HG03439 (cell line): Measurements from ENCODE around the gene BCAR3.

Experiments used
- ATAC-seq: cut with Tn5 transposase; IDR thresholded peaks from one replicate; pipeline ENCODE4 v1.9.1; 2021; ENCODE audit warnings: mild to moderate bottlenecking, moderate library complexity; ENCODE audit not compliant: unreplicated experiment

BCAR3 gene

DNA sequence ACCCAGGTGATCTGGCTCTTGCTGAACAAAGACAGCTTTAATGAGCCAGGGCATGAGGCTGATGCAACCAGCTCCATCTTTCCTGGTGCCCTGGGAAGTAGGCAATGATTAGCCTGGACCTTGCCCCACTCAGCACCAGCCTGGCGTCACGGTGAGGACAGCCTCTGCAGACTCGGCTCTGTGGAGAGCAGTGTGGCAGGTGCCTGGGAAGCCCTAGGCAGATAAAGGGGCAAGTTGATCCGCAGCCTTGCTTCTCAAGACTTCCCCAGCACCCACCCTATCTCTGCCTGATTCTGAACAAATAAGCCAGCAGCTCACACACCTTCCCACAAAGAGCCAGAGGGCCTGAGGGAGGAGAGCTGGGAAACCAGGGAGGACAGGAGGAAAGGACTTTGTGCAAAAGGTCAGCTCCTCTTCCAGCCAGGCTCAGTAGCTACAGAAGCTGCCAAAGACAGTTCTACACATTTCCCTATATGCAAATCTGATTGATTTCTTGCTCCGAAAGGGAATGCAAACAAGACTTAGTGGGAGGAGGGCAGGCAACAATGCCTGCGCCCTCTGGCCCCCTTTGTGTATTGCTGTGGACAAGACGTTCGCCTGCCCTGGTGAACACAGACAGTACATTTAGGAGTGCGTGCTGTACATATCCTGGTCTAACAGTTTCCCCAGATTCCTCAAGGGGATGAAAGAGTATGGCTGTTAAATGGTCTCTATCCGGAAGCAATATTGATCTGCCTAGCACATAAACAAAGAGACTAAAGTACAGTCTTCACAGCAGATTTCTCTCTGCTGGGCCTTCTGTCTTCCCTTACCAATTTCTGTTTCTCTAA is 63.8 kb downstream of the BCAR3 start:
- no peak for ATAC-seq

DNA sequence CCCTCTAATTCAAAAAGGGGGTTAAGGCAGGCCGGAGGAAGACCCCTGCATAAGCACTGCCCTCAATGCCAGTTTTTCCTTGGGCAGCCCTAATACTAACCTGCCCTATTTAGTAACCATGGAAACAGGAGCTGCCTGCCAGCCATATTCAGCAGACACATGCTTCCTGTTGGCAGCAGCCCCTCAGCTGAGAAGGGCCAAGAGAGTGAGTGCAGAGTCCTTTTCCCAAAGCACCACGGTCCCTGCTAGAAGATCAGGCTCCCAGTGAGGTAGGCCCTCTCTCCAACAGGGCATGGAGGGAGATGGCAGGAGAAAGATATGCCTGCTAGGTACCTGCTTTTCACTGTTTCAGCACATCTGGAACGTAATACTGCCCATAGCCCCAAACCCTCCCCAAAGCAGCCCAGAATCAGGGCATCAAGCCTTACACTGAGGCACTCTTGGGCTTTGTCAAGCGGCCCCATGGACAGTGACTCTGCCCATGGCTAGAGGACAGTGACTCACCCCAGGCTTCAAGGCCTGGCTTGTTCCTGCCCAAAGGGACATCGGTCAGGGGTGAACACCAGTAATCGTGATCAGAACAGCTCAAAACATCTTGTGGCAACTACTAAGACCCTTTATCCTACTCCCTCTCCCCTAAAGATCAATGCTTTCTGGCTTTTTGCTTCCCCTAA is 64.5 kb downstream of the BCAR3 start:
- no peak for ATAC-seq

DNA sequence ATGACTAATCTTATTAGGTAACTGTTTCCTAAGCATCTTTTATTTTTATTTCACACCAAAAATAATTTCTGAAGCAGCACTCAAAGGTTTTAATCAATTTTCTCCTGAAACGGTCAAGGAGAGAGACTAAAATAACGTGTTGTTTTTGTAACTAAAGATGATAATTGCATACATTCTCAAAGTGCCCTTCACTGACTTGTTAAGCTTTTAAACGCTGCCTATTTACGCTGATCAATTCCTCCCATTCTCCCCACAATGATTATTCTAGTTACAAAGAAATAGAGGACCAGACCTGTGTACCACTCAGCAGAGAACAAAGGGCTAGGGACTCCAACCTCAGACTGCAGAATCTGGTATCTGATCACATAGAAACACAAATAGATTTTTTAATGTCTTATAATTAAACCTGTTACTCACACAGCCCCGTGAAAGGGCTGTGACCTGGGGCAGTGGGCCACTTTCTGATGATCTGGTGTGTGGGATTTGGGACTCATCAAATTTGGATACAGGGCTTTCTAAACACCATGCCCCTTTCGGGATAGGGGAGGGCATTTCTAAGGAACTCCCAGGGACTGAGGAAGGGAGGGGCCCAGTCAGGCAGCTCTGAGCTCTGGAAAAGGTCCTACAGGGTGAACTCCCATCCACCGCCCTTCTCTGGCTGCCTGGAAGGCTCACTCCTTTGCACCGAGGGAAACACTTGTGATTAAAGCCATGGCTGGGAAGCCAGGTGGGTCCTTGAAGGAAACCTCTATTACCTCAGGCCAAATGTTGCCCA is 65.2 kb downstream of the BCAR3 start:
- ATAC-seq, result no peak

DNA sequence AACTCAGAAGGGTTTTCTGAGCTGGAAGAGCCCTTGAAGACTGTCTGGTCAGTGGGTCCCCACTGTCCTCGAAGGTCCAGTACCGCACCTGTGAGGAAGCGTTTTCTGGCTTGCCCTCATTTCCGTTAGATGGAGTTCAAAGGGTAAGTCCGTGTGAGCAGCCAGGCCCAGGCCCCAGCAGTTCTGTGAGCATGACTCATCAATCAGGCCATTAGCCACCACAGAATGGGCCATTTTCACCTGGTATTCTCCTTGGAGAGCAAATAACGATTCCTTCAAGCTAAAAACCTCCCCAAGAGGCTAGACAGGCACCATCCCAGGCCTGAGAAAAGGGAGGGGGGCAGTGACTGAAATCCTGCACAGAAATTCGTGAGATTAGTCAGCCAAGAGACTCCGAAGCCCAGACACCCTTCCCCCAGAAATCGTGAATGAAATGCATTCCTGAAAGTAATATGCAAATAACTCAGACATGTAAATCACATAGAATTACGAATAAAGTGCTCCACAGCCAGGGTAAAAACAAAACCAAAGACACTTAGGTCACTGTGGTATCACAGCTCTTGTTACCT is 66.0 kb downstream of the BCAR3 start:
- peak; percentile 85 for ATAC-seq

DNA sequence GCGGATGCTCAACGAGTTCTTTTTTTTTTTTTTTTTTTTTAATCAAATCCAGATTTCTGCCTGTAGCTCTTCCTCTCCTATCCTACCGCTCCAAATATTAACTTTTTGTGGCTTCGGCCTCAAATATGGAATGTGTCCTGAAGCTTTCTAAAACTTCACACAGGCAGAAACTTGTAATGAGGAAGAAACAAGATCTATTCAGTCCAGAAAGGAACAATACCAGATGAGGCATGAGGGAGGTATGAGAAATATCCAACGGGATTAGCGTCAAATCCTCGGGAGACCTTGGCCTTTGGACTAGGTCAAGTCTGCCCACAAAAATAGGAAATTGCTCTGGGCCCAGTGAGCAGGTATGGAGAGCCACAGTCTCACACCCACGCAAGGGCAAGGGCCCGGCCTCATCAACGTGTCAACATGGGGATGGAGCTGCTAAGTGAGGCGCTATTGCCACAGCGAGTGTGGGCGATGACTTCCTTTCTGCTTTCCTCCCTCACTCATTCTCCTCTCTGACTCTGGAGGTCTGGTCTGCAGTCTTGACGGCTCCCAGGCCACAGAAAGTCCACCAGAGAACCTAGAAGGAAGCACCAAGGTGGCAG is 66.6 kb downstream of the BCAR3 start:
- ATAC-seq, result peak; percentile 52

DNA sequence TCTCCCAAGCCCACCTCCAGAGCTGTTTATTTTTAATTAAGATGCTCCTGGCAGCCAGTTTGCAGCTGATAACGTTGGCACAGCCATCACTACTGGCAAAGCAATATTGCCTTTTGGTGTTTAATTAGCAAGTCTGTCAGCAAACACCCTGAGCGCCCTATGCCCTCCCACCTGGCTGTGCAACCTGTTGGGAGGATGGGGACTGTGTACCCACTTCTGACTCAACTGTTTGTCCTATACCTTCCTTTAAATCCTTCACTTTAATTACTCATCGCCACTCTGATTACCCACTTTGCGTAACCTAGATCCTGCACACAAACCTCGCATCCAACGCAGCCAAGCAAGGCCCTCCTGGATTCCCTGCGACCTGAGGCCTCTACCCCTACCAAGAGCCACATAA is 67.1 kb downstream of the BCAR3 start:
- ATAC-seq, result no peak

DNA sequence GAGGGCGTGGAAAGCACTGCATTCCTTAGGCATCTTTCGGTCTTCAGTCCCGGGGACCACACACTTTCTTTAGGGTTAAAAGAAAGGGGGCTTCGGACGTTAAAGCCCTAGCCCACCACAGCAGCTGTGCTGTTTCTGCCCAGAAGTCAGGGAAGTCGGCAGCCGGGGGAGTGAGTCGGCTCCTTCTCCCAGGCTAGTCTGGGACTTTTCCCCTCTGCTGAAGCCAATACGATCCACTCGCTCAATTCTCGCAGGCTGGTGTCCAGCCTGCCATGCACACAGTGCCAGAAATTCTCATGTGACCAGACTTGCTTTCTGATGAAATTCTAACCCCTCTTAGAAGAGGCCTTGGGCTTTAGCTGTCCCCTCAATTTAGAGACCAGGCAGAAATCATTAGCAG is 67.7 kb downstream of the BCAR3 start:
- ATAC-seq, result no peak

DNA sequence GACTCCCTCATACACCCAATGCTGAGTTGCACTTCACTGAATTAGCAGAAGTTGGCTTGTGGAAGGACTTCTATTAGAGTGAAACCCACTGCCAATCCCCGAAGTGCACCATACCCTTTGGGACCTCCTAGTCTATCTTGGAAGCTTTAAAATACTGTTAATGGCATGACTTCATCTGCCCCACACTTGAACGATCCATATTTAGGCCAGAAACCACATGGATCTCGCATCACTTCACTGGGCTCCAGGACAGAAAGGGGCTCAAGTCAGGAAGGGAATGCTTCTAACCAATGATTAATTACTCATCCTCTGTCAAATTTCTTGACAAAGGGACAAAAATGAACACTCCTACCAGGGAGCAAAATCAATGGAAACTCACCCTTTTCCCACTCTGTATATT is 69.1 kb downstream of the BCAR3 start:
- ATAC-seq, result no peak

DNA sequence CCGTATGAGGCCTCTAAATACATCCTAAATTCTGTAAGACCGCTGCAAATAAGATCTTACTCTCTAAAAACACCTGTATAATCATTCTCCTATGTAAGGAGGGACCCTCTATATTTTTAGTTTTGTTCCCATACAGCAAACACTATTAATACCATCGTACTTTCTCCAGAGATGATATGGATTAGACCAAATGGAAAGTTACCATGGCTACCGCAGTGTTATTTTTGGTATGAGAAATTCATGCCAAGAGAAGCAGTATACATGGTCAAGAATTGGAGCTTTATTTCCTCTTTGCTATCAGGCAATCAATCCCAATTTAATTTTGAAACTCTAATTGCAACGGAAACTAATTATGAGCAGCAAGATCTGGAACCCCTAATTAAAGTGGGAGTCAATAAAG is 70.0 kb downstream of the BCAR3 start:
- no peak for ATAC-seq

DNA sequence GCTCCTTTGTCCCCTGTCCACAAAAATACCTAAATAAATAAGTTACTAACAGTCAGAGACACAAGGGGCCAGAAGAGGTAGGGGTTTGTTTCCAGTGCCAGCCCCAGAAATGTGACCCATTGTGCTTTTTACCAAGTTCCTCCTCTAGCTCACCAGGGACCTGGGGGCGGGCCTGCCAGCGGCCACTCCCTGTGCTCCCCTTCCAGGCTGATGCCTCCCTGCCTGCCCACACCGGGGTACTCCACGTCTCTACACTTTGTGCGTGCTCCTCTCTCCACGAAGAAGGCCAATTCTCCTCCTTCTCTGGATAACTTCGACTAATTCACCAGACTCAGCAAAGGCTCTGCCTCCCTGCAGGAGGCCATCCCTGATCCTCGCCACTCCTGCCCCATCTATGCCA is 72.1 kb downstream of the BCAR3 start:
- no peak for ATAC-seq

DNA sequence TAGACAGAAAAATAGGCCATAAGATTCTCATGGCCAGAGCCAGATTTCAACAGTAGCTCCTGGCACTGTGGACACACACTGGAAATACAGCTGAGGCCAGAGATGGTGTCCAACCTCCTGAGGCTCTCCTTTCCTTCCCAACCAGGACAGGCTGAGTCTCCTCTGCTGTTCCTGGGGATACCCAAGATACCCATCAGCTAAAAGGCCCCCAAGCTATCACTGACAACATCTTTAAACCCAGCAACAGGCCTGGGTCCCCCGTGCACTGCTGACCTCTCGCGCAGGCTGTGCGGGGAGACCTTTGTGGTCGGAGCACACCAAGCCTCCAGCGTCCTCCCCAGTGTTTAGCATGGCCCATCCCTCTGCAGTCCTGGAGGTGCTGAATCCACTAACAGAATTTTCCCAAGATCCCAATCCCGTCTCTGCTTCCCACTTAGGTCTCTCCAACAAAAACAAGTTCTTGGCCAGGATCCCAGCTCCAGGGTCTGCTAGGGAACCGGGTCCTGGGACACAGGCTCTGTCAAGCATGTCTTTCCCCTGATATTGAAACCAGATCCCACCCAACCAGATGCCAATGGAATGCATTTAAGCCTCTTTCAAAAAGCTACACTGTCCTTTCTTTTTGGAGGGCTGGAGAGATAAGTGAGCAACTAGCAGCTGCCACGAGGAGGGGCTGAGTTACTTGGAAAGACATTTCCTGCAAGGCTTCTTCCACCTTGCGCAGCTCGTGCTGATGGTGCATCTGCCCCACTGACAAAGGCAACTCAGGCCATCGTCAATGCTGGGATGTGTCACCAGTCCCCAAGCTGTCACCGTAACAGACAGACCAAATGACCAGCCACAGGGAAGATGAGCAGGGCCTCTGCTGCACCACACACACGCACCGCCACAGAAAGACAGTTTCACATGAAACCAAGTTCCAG is 73.2 kb downstream of the BCAR3 start:
- peak; percentile 28 for ATAC-seq

DNA sequence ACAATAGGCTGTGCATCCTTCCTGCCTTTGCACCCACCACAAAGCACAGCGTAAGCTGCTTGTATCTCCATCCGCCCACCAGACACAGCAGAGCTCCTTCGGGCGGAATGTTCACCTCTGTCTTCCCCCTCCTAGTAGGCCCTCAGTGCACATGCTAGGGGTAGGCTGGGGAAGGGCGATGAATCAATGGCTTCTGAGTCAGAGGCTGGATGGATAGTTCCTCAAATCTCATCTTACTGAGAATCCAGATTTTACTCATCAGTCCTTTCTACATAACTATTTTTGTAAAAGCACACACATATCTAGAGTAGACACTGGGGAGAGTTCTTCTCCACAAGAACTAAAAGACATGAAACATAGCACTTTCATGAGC is 73.8 kb downstream of the BCAR3 start:
- peak; percentile 94 for ATAC-seq

DNA sequence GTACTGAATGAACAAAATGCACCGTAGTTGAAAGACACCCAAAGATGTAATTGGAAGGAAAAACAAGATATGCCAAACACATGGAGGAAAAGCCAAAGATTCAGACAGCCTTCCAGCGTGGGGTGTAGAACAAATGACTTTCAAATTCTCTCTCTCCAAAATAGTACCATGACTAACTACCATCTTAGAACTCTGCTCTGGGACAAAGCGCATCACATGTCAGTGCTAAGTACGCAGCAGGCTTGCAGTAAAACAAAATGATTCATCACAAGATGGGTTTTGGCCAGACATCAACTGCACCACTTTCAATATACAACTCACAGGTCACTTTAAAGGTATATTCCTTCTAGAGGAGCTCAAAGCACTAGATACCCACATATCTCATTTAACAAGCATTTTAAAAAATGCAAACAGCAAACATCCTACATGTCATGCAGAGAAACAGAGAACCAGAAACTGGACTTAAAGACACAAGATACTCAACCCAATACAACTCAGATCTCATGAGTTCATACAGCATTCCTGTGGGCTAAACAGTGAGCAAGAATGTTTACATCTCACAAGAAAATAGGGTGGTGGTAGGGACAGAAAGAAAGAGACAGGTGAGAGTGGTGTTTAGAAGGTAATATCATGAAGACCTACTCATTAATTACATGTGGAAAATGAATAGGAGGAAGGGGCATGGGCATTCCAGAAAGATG is 75.7 kb downstream of the BCAR3 start:
- ATAC-seq, result no peak

DNA sequence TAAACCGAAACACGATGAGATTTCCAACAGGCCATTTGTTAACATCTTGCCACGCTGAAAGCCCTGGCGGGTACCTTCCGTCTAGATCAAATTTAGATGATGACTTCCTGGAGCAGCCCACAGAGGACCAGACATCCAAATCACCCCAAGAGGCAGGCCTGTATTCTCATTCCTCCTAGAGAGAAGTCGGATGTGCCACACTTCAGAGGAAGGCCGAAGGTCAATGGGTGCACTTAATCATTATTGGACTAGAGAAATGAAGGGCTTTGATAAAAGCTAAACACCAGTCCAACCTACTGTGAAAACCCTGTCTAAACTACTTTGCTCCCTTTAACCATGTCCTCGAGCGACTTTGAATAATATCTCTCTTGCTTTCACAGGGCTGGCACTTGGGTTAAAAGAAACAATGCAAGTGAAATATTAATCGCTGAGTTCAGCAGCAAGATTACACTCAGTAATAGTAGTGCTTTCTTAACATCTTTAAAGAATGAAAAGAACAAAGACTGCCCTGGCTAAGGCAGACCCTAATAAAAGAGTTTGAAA is 76.5 kb downstream of the BCAR3 start:
- no peak for ATAC-seq

DNA sequence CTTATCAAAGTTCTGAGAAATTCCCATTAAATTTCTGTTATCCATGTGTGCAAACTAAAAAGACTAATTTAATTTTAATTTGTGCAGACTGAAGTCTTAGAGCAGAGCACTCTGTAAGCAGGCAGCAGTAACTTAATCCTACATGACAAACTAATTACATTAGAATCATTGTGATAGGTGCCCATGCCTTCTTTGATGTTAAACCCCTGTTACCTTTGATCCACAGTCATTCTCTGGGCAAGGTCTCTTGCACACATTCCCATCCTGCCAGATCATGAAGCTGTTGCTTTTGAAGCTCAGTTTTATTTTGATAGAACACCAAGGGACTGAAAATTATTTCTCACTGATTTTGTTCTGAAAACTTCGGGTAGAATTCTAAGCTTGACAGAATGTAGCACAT is 77.2 kb downstream of the BCAR3 start:
- ATAC-seq, result no peak

DNA sequence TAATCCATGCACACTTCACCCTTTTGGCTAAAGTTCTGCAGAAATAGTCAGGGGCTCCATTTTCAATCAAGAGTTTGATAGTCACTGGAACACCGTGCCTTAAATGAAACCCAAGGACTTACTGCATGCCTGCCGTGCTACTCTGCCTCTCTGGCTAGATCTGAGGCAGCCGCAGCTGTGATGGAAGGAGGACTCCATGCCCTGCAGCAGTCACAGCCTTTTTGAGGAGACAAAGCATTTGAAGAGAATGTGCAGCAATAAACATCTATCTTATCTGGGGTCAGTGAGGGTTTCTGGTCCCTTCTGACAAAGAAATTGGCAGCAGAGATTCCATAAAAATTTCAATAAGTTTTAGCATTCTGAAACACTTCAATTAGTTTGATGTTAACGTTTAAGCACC is 78.0 kb downstream of the BCAR3 start:
- ATAC-seq, result no peak

DNA sequence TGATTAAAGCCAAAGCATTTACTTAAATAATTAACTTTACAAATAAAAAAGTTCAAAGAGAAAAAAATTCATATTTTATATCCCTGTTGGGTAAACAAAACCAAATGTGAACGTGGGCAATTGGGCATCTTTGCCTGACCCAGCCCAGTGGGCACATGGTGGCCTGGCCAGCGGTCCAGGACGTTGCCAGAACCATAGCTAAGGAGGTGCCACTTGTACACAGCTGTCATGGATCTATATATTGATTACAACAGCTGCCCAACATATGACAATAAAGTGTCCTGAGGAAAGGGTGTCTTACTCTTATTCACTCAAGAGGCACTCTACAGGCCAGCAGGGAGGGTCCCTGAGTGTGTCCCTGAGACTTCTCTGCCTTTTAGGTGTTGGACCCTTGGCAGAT is 78.5 kb downstream of the BCAR3 start:
- no peak for ATAC-seq

DNA sequence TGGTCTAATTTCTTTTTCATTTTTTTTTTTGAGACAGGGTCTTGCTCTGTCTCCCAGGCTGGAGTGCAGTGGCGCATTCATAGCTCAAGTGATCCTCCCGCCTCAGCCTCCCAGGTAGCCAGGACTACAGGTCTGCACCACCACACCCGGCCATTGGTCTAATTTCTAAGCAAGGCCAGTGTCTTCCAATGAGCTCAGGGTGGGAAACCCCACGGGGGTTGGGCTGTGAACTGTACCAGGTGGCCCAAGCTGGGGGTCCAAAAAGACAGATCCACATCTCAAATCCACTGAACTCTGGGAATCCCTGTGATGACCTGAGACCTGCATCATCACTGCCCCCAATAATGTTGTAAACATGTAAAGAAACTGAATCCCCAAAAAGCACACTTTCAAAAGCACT is 79.5 kb downstream of the BCAR3 start:
- no peak for ATAC-seq

DNA sequence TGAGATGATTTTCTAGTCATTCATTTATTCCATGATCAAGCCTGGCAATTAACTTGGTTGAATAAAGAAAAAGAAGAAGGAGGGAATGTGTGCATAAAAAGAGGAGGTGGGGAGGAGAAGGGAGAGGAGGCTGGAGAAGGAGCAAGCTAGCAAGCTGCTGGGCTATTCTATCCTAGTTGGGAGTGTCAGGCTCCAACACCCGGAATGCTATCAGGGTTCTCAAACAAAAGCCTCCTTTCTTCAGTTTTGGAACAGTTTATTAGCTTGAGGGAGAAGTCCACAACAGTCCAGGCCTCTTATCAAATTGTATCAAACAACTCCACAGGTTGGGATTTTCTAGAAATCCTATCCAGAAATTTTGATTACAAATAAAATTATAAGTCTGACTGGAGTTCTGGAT is 80.0 kb downstream of the BCAR3 start:
- no peak for ATAC-seq
